22Rv1 (cell line): ENCODE results near the gene GABRB1.
"Not testable (repeated sequence)": the region's sequence is repeated elsewhere in the genome, so short reads cannot be mapped to it uniquely, and the experiment has no call there.

Experiments
- H3K27ac ChIP-seq: fragments of 450-650 bp; 2 replicates; pipeline ENCODE4 v1.5.1; 2017
- ZFX ChIP-seq: fragments of 450-650 bp; IDR thresholded peaks from 2 replicates; pipeline ENCODE4 v1.6.1; 2017; ENCODE audit warnings: antibody characterized with exemption, borderline replicate concordance
- TF ChIP-seq, protein P1 (sequence below): fragments of 450-650 bp; IDR thresholded peaks from 2 replicates; pipeline ENCODE4 v1.5.1; 2017; ENCODE audit warnings: mild to moderate bottlenecking

The GABRB1 gene

DNA sequence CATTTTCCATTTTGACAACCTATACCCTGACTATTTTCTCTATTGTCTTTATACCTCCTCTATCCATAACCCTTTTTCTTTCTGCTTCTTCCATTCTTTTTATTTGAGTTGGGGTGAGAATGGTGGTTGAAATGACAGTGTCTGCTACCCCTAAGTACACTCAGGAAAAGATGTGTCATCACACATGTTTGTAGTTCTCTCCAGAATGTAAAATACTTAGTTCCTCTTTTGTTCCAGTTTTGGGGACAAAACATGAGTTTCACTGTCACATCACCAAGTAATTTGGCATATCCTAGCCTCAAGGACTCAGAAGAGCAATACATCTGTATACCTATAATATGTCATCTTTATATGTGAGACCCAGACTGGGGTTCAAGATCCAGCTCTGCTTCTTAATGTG lies 341.8 kb downstream of the GABRB1 start:
- TF ChIP-seq ZFX: no peak
- TF ChIP-seq, protein P1, sequence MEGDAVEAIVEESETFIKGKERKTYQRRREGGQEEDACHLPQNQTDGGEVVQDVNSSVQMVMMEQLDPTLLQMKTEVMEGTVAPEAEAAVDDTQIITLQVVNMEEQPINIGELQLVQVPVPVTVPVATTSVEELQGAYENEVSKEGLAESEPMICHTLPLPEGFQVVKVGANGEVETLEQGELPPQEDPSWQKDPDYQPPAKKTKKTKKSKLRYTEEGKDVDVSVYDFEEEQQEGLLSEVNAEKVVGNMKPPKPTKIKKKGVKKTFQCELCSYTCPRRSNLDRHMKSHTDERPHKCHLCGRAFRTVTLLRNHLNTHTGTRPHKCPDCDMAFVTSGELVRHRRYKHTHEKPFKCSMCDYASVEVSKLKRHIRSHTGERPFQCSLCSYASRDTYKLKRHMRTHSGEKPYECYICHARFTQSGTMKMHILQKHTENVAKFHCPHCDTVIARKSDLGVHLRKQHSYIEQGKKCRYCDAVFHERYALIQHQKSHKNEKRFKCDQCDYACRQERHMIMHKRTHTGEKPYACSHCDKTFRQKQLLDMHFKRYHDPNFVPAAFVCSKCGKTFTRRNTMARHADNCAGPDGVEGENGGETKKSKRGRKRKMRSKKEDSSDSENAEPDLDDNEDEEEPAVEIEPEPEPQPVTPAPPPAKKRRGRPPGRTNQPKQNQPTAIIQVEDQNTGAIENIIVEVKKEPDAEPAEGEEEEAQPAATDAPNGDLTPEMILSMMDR: no peak
- H3K27ac ChIP-seq: no peak overlapping the region

DNA sequence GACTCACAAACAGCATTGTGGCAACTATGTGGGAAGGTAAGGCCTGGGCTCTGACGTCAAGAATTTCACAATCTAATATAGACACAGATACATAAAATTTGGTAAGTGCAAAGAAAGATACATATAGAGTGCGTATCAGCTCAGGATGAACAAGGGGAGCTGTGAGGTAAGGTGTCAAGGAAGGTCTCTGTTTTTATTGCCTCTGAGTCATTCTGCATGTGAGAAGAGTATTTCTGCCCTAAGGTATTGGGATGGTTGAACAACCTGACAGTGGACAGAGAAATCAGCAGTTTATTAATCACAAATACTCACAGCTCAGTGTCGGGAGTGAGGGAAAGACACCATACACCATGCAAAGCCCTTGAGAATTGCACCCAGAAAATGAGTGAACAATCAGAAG lies 342.3 kb downstream of the GABRB1 start:
- no peak for TF ChIP-seq ZFX
- TF ChIP-seq, protein P1: no peak
- no peak overlapping the region for H3K27ac ChIP-seq

DNA sequence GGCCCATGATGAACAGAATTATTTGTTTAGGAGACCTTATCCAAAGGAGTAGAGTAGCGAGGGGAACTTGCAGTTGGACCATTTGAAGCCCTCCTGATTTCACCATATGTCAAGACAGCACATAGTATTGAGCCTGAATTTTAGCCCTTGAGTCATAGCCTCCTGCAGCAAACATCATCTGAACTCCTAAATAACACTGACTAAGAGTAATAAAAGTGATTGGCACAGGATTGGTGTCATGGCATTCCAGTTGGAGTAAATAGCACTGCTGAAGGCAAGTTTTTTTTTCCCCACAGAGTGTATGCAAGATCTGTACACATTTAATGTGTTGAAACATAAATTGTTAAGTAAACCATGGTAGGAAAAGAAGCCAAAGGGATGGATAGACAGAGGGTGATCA lies 343.1 kb downstream of the GABRB1 start:
- H3K27ac ChIP-seq: no peak overlapping the region
- TF ChIP-seq, protein P1: no peak
- no peak for TF ChIP-seq ZFX

DNA sequence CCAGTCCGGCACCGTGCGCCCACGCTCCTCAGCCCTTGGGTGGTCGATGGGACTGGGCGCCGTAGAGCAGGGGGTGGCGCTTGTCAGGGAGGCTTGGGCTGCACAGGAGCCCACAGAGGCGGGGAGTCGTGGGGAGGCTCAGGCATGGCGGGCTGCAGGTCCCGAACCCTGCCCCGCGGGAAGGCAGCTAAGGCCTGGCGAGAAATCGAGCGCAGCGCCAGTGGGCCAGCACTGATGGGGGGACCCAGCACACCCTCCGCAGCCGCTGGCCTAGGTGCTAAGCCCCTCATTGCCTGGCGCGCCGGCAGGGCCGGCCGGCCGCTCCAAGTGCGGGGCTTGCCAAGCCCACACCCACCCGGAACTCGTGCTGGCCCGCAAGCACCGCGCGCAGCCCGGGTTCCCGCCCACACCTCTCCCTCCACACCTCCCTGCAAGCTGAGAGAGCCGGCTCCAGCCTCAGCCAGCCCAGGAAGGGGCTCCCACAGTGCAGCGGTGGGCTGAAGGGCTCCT lies 346.7 kb downstream of the GABRB1 start:
- not testable (repeated sequence) for H3K27ac ChIP-seq

DNA sequence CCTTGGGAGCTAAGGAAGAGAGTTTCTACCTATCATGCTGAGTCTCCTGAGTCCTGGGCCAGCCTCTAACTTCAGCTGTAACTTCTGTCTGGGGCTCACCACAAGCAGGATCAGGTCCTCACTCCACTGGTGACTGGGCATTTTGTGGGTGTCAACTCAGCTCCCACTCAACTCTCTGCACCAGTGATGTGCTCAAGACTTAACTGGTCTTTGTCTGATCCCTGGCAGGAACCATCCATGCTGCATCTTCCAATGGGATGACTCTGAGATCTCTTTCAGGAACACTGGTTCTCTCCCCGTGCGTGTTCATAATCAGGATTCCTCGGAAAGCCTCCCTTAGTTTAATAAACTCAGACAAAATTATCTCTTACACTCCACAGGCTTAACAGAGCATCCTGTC lies 349.8 kb downstream of the GABRB1 start:
- H3K27ac ChIP-seq: no peak overlapping the region
- TF ChIP-seq ZFX: no peak
- TF ChIP-seq, protein P1: no peak

DNA sequence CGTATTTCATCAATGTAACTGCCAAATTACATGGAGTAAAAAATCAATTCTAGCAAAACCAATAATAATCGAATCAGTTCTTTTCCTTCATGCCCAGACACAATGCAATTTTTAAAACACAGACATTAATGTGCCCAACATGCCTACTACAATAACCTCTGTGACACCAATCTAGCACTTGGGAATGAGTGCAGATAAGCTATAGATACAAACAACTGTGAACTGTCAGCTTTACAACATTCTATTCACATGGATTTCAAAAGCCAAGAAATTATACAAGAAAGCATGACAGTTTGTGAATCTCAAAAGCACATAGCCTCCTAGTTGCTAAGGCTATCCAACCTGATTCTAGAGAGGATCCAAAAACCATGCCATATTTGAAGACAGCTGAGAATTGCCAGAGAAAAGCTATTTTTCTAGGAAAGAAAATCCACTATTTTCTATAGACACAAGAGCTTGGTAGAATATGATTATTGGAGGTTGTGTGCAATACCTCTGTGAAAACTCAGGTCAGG lies 351.5 kb downstream of the GABRB1 start:
- TF ChIP-seq, protein P1: no peak
- TF ChIP-seq ZFX: no peak
- no peak overlapping the region for H3K27ac ChIP-seq

DNA sequence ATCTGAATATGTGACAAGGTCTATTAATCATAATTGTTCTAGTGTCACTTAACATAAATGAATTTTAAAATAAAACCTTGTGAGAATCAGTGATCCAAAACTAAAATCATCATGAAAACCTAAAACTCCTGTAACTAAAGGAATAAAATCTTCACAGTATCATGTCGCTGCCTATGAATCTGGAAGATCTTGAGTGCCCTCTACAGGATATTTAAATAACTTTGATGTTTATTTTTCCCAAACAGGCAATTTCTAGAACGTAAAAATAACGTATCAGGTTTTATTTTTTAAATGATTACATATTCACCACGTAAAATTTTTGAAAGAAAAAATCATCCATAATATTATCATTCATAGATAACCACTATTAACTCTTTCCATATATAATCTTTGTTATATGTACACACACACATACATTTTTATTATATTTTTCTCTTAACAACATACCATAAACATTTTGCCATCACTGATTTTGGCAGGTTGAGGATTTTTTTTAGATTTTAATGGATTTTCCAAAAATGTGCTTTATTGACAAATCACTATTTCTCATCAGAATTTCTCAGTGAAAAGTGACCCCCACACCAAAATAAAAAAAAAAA lies 352.6 kb downstream of the GABRB1 start:
- no peak for TF ChIP-seq ZFX
- TF ChIP-seq, protein P1: peak; percentile 80
- H3K27ac ChIP-seq: no peak overlapping the region

DNA sequence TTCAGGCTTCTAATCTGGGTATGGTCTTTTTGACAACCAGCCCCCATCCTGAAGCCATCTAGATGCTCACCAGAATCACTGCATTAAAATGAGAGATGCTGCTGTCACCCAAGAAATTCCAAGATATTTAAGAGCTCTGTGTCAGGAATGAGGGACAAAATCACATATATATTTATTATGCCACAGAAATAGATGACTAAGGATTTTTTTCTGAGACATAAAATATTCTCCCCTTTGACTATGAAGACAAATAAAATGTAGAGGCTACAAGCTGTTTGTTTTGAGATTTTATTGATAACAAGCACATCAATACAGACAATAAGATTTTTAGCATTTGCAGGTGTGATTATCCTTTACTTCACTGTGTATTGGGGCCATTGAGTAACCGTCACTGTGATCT lies 354.8 kb downstream of the GABRB1 start:
- TF ChIP-seq, protein P1: no peak
- no peak for TF ChIP-seq ZFX
- H3K27ac ChIP-seq: no peak overlapping the region
